Astrocyte (in vitro differentiated cells and primary cell): ENCODE data around the gene USH1C. TPM values are rescaled to one million over a fixed set of nuclear protein-coding genes. Genes with fewer than 3 reads are reported as not detected.

ENCODE experiments used
- DNase-seq: peaks from one replicate; pipeline ENCODE4 v3.0.0-alpha.2; 2010; ENCODE audit warnings: low read depth
- FAIRE-seq: peaks from 2 replicates; lab custom pipeline; 2011; peaks lifted over from hg19 to GRCh38; lab: Jason Lieb, UNC
- H2AFZ ChIP-seq: 2 replicates; pipeline ENCODE4 v1.6.0; 2012; ENCODE audit warnings: low read depth, low read length, inconsistent platforms
- H3K27ac ChIP-seq: 2 replicates; pipeline ENCODE4 v1.5.1; 2011; ENCODE audit warnings: low read depth, low read length, inconsistent platforms
- H3K27me3 ChIP-seq: 2 replicates; pipeline ENCODE4 v1.6.0; 2011; ENCODE audit warnings: low read length, inconsistent platforms; ENCODE audit not compliant: insufficient read depth
- H3K36me3 ChIP-seq: 2 replicates; pipeline ENCODE4 v1.5.1; 2011; ENCODE audit warnings: low read length, inconsistent platforms; ENCODE audit not compliant: insufficient read depth
- H3K4me1 ChIP-seq: 2 replicates; pipeline ENCODE4 v1.5.1; 2011; ENCODE audit warnings: low read length, inconsistent platforms; ENCODE audit not compliant: insufficient read depth
- H3K4me2 ChIP-seq: 2 replicates; pipeline ENCODE4 v1.6.0; 2012; ENCODE audit warnings: low read length, inconsistent platforms
- H3K4me3 ChIP-seq: 2 replicates; pipeline ENCODE4 v1.5.1; 2011; ENCODE audit warnings: low read depth, mild to moderate bottlenecking, low read length, inconsistent platforms; ENCODE audit not compliant: insufficient read depth
- H3K79me2 ChIP-seq: 2 replicates; pipeline ENCODE4 v1.6.0; 2012; ENCODE audit warnings: mild to moderate bottlenecking, low read length, inconsistent platforms; ENCODE audit not compliant: insufficient read depth
- H3K9ac ChIP-seq: 2 replicates; pipeline ENCODE4 v1.6.0; 2012; ENCODE audit warnings: mild to moderate bottlenecking, low read length, inconsistent platforms
- H3K9me3 ChIP-seq: 2 replicates; pipeline ENCODE4 v1.5.1; 2012; ENCODE audit warnings: low read depth, mild to moderate bottlenecking, low read length, inconsistent platforms; ENCODE audit not compliant: insufficient read depth
- H4K20me1 ChIP-seq: 2 replicates; pipeline ENCODE4 v1.6.0; 2012; ENCODE audit warnings: low read length, inconsistent platforms; ENCODE audit not compliant: insufficient read depth
- H3K27ac Mint-ChIP-seq: one replicate; pipeline ENCODE4 v1.8.0; 2021; ENCODE audit warnings: mild to moderate bottlenecking, mixed read lengths; ENCODE audit not compliant: unreplicated experiment
- H3K27me3 Mint-ChIP-seq: one replicate; pipeline ENCODE4 v1.8.0; 2021; ENCODE audit warnings: low read depth, mixed read lengths; ENCODE audit not compliant: unreplicated experiment
- H3K36me3 Mint-ChIP-seq: one replicate; pipeline ENCODE4 v1.8.0; 2021; ENCODE audit warnings: low read depth, mixed read lengths; ENCODE audit not compliant: unreplicated experiment
- H3K4me1 Mint-ChIP-seq: one replicate; pipeline ENCODE4 v1.8.0; 2021; ENCODE audit warnings: low read depth, mixed read lengths; ENCODE audit not compliant: unreplicated experiment
- H3K4me3 Mint-ChIP-seq: one replicate; pipeline ENCODE4 v1.8.0; 2021; ENCODE audit warnings: mild to moderate bottlenecking, moderate library complexity, mixed read lengths; ENCODE audit not compliant: unreplicated experiment
- H3K9me3 Mint-ChIP-seq: one replicate; pipeline ENCODE4 v1.8.0; 2021; ENCODE audit warnings: mild to moderate bottlenecking, mixed read lengths; ENCODE audit not compliant: unreplicated experiment
- CTCF ChIP-seq: IDR thresholded peaks from 2 replicates; pipeline ENCODE4 v1.5.1; 2011; ENCODE audit warnings: low read depth, mild to moderate bottlenecking, inconsistent platforms, low read length, moderate library complexity; ENCODE audit not compliant: insufficient read depth
- EZH2 ChIP-seq: IDR thresholded peaks from 2 replicates; pipeline ENCODE4 v1.6.1; 2012; ENCODE audit warnings: mild to moderate bottlenecking, low read length, inconsistent platforms; ENCODE audit not compliant: insufficient read depth
- total RNA-seq: library from RNA; stranded (reverse); gene quantifications from 2 replicates; pipeline ENCODE4 v1.2.1, GENCODE V29; 2021

Gene USH1C
- total RNA-seq, 1 donor from 2014 or later: not detected

- no peak overlapping the region for H3K4me3 Mint-ChIP-seq
- Histone ChIP-seq H3K79me2 (no peaks in the 10 kb centered on the region), H3K4me1 (no peaks in the 10 kb centered on the region), H3K4me3 (no peak overlapping the region), H3K9ac (no peak overlapping the region), H3K9me3 (no peaks in the 10 kb centered on the region), H3K27ac (no peak overlapping the region), H3K4me2 (no peak overlapping the region), H2AFZ (no peak overlapping the region), H4K20me1 (no peaks in the 10 kb centered on the region), H3K36me3 (no peaks in the 10 kb centered on the region), H3K27me3 (peaks cover 16% of the 10 kb centered on the region)
- H3K27ac Mint-ChIP-seq: no peak overlapping the region
- no peak for TF ChIP-seq EZH2
- no peak for TF ChIP-seq CTCF
- FAIRE-seq: no peak
- no peaks in the 10 kb centered on the region for H3K36me3 Mint-ChIP-seq
- no peak for DNase-seq
- H3K4me1 Mint-ChIP-seq: no peaks in the 10 kb centered on the region
- H3K9me3 Mint-ChIP-seq: no peaks in the 10 kb centered on the region
- H3K27me3 Mint-ChIP-seq: peaks cover 66% of the 10 kb centered on the region
These were observed 74.2 kb downstream of the USH1C start for GRCh38 chr11:17469998-17470397.

- H3K9ac ChIP-seq: no peak overlapping the region
- FAIRE-seq: no peak
- Mint-ChIP-seq H3K27ac (no peak overlapping the region), H3K9me3 (no peaks in the 10 kb centered on the region), H3K4me3 (no peak overlapping the region), H3K27me3 (peaks cover 57% of the 10 kb centered on the region), H3K36me3 (no peaks in the 10 kb centered on the region), H3K4me1 (no peaks in the 10 kb centered on the region)
- no peak overlapping the region for H3K4me3 ChIP-seq
- no peaks in the 10 kb centered on the region for H4K20me1 ChIP-seq
- H3K9me3 ChIP-seq: no peaks in the 10 kb centered on the region
- no peaks in the 10 kb centered on the region for H3K4me1 ChIP-seq
- no peak overlapping the region for H2AFZ ChIP-seq
- no peaks in the 10 kb centered on the region for H3K79me2 ChIP-seq
- no peak for TF ChIP-seq EZH2
- no peak for TF ChIP-seq CTCF
- H3K27me3 ChIP-seq: peaks cover 3% of the 10 kb centered on the region
- H3K27ac ChIP-seq: no peak overlapping the region
- no peaks in the 10 kb centered on the region for H3K36me3 ChIP-seq
- no peak overlapping the region for H3K4me2 ChIP-seq
- no peak for DNase-seq
These were observed 76.1 kb downstream of the USH1C start for GRCh38 chr11:17468122-17468521.

GRCh38 chr11:17463546-17464174 lies 80.6 kb downstream of the USH1C start:
- Mint-ChIP-seq H3K4me3 (no peak overlapping the region), H3K27me3 (peaks cover 28% of the 10 kb centered on the region), H3K4me1 (no peaks in the 10 kb centered on the region), H3K36me3 (no peaks in the 10 kb centered on the region), H3K9me3 (no peaks in the 10 kb centered on the region), H3K27ac (no peak overlapping the region)
- H3K27ac ChIP-seq: no peak overlapping the region
- H3K9ac ChIP-seq: no peak overlapping the region
- DNase-seq (no peak), FAIRE-seq (no peak)
- TF ChIP-seq EZH2 (no peak), CTCF (no peak)
- H3K9me3 ChIP-seq: no peaks in the 10 kb centered on the region
- no peaks in the 10 kb centered on the region for H3K79me2 ChIP-seq
- H2AFZ ChIP-seq: no peak overlapping the region
- no peaks in the 10 kb centered on the region for H3K4me1 ChIP-seq
- no peaks in the 10 kb centered on the region for H3K27me3 ChIP-seq
- H3K4me2 ChIP-seq: no peak overlapping the region
- H3K36me3 ChIP-seq: no peaks in the 10 kb centered on the region
- no peaks in the 10 kb centered on the region for H4K20me1 ChIP-seq
- no peak overlapping the region for H3K4me3 ChIP-seq
